ENCODE measurements around the gene CAMK4. TPM values are rescaled to one million over a fixed set of nuclear protein-coding genes. Genes with fewer than 3 reads are reported as not detected.

CAMK4 gene
- total RNA-seq, 2 experiments from 2014 or later = 66.6 to 68.0 TPM

DNA sequence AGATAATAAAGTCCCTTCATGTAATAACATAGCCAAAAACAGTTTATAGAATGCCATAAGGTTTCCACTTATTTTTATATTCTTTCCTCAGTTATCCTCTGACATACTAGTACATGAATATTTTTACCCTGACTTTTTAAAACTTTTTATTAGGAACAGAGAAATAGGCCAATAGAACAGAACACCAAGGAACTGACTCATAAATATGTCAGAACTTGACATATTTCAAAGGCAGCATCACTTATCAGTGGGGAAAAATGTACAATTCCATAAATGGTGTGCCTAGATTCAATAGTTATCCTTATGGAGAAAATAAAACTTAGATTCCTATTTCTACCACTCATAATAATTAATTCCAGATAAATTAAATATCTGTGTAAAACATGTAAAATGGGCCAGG lies 278.8 kb downstream of the CAMK4 start:
- no peaks in the 10 kb centered on the region for H3K27me3 Mint-ChIP-seq
- no peaks in the 10 kb centered on the region for H3K9me3 Mint-ChIP-seq
- no peak overlapping the region for H3K27ac Mint-ChIP-seq
- no peak for DNase-seq
- H3K4me3 Mint-ChIP-seq = no peak overlapping the region
- H3K36me3 Mint-ChIP-seq = peaks cover 46% of the 10 kb centered on the region
- H3K4me1 Mint-ChIP-seq = peaks cover 33% of the 10 kb centered on the region

DNA sequence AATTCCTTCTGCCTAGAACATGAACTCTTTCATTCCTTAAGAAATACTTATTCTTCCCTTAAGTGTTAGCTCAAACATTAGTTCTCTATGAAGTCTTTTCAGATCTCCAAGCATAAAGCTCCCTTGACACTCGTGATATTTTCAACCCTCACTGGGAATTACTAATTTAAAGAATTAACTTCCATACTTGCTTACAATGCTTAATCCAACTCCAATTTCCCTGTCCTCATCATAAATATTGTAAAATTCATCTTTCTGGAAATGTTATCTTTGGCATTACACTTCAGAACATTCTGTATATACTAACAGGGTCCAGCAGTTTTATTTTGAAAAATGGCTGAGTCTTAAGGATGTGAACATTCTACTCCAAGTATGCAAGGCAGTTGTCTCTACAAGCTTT lies 280.9 kb downstream of the CAMK4 start:
- H3K4me3 Mint-ChIP-seq = no peak overlapping the region
- H3K27me3 Mint-ChIP-seq = no peaks in the 10 kb centered on the region
- H3K9me3 Mint-ChIP-seq = no peaks in the 10 kb centered on the region
- peaks cover 33% of the 10 kb centered on the region for H3K4me1 Mint-ChIP-seq
- no peak overlapping the region for H3K27ac Mint-ChIP-seq
- H3K36me3 Mint-ChIP-seq = peaks cover 40% of the 10 kb centered on the region
- DNase-seq = no peak

DNA sequence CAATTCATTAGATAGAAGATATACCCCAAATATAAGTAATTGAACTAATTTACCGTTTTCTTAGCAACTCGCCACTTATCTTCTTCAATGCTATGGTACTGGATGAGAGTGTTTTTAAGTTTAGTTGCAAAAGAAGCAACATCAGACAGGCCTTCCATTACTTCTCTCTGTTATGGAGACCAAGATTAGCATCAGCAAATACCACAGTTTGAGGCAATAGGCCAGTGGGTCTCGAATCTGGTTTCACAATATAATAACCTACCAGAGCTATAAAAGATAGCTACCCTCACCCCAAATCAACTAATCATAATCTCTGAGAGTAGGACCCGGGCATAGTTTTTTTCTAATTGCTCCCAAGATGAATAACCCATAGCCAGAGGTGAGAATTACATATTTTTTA lies 283.1 kb downstream of the CAMK4 start:
- Mint-ChIP-seq H3K36me3 (peaks cover 49% of the 10 kb centered on the region), H3K4me3 (peak overlapping the region; percentile 10), H3K4me1 (peaks cover 38% of the 10 kb centered on the region), H3K27me3 (no peaks in the 10 kb centered on the region), H3K27ac (no peak overlapping the region), H3K9me3 (no peaks in the 10 kb centered on the region)
- DNase-seq = no peak

DNA sequence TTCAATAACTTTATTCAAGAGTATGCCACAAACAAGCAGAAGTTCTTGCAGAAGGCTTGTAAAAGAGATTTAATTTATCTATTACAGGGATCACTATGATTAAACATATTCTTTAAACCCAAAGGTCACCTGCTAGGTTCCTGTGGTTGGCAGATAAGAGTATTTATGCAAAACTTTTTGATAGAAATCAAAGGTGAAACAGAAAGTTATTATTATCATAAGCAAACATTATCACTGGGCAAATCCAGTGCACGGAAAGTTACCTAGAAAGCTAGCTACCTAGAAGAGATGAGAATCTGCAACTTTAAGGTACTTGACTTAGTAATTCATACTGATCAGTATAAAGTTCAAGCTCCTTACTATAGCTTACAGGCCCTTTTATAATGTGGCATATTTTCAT lies 284.9 kb downstream of the CAMK4 start:
- Mint-ChIP-seq H3K4me3 (peak overlapping the region; percentile 93), H3K27me3 (no peaks in the 10 kb centered on the region), H3K27ac (peak overlapping the region; percentile 32), H3K4me1 (peaks cover 45% of the 10 kb centered on the region), H3K36me3 (peaks cover 43% of the 10 kb centered on the region), H3K9me3 (no peaks in the 10 kb centered on the region)
- no peak for DNase-seq

DNA sequence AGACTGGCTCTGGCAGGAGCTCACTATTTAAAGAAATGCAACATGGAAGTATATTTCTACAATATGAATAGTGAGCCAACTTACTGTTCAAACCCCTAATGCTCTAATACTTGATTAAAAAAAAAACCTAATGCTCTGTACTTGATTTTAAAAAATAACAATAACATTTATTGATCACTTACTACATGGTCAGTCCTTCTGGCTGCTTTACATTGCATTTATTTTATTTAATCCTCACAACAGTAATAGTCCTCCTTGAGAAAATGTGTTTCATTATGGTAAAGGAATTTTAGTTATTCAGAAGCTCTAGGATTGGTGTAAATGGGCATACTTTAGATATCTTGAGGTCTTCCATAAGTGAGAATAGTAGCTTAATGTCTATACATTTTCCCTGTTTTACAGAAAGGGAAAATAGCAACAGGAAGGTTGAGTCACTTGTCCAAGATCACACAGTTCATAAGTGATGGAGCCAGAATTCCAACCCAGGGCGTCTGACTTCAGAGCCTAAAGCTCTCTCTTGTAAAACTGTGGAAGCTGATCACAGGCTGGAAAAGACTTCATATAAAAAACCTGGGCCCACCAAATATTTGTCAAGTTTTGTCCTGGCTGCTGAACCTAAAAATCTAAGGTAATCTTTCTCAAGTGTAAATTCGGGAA lies 287.1 kb downstream of the CAMK4 start:
- Mint-ChIP-seq H3K27ac (peak overlapping the region; percentile 97), H3K9me3 (no peaks in the 10 kb centered on the region), H3K36me3 (peaks cover 32% of the 10 kb centered on the region), H3K4me3 (peak overlapping the region; percentile 93), H3K27me3 (no peaks in the 10 kb centered on the region), H3K4me1 (peaks cover 45% of the 10 kb centered on the region)
- DNase-seq = no peak

DNA sequence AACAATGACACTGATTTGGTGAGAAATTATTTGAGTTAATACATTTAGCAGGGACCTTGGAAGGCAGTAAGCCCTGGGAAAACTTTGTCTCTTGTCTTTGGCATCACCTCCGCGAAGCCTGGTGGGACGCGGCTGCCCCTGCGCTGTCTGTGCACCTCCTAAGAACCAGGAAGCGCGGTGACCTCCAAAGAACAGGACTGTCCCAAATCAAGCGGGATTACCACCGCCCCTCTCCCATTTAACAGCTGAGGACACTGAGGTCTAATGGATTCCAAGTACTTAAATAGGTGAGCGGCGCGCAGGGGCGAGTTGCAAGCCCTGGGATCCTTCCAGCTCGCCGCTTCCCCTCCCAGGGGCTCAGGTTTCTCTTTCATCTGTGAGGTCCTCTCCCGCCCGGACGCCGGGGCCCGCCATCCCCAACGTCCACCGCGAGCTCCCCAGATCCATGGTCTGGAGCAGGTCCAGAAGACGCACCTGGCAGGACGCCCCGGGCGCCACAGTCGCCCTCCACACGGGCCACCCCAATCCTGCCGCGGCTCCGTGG lies 287.7 kb downstream of the CAMK4 start:
- no peaks in the 10 kb centered on the region for H3K27me3 Mint-ChIP-seq
- peak overlapping the region; percentile 93 for H3K4me3 Mint-ChIP-seq
- H3K36me3 Mint-ChIP-seq = peaks cover 32% of the 10 kb centered on the region
- H3K4me1 Mint-ChIP-seq = peaks cover 45% of the 10 kb centered on the region
- peak; percentile 15 for DNase-seq
- H3K27ac Mint-ChIP-seq = peak overlapping the region; percentile 97
- no peaks in the 10 kb centered on the region for H3K9me3 Mint-ChIP-seq

DNA sequence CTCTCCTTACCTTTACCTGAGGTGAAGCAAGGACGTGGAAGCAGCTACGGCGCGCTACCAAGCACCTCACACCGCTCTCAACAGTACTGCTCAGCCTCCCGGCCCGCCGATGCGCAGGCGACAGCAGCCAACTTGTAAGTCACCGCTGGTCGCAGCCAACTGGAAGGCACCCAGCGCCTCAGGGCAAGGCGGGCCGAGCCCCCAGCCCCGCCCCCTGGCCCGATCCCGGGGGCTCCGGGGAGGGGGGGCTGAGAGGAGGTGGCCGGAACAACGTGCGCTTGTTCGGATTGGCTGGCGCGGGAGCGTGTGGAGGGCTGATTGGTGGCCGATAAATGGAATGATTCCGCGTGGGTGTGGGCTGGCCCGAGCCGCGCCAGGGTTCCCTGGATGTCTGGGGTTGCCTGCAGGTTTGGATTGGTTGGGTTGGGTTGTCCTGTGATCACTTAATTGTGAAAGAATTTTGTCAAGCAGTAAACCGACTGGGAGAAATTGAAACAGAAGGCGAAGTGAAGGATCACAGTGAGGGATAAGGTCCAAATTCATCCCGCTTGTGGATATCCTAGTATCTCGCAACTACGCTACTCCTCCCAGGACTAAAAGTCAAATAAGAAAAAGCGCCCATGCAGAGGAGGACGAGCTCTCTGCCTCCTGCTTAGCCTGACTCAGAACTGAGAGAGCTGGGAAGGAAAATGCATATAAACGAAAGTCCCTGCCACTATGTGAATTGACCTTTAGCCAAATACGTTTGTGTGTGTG lies 288.4 kb downstream of the CAMK4 start, which contains the start of gene STARD4:
STARD4 (minus strand) TSS at position 161 of the 756 bp plus-strand sequence. CDS start 5,102 bp downstream, outside the sequence.
- Mint-ChIP-seq H3K36me3 (peaks cover 26% of the 10 kb centered on the region), H3K27me3 (no peaks in the 10 kb centered on the region), H3K4me3 (peak within 1 kb of the TSS; percentile 93), H3K4me1 (peaks cover 39% of the 10 kb centered on the region), H3K27ac (peak within 1 kb of the TSS; percentile 97), H3K9me3 (no peaks in the 10 kb centered on the region)
- peak; percentile 97 for DNase-seq

DNA sequence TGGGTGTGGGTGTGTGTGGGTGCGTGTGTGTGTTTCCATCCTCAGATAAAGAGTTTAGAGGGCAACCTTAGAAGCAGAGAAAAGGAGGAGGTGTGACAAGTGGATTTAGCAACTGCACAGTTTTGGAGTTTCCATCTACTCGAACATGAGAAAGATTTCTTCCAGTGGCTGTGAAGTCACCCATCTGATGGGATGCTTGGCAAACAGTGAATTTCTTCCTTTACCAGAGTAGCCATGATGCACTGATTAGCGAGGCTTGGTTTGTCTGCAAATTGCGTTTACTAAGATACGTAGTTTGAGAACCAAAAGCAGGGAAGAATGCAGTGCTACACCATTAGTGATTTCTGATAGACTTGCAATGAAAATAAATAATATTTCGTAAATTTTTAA lies 288.9 kb downstream of the CAMK4 start:
- no peaks in the 10 kb centered on the region for H3K9me3 Mint-ChIP-seq
- peaks cover 40% of the 10 kb centered on the region for H3K4me1 Mint-ChIP-seq
- H3K27me3 Mint-ChIP-seq = no peaks in the 10 kb centered on the region
- no peak for DNase-seq
- H3K36me3 Mint-ChIP-seq = peaks cover 25% of the 10 kb centered on the region
- H3K4me3 Mint-ChIP-seq = peak overlapping the region; percentile 93
- peak overlapping the region; percentile 97 for H3K27ac Mint-ChIP-seq

DNA sequence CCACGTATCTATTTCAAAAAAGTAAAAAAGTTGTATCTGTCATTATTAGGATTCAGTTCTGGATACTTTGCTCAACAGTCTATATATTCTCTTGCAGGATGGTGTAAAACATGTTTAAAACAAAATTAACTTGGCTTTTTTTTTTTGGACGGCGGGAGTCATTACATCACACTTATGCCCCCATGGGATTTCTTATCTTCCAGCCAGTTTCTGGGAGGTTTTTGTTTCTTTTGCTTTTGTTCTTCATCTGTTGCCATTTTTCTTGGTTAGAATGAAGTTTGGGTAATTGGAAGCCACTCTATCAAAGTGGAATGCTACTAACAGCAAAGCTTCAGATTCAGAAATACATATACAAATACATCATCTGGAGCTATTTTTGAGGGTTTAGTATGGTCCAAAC lies 289.9 kb downstream of the CAMK4 start:
- H3K27ac Mint-ChIP-seq = no peak overlapping the region
- no peaks in the 10 kb centered on the region for H3K9me3 Mint-ChIP-seq
- peaks cover 35% of the 10 kb centered on the region for H3K4me1 Mint-ChIP-seq
- no peaks in the 10 kb centered on the region for H3K27me3 Mint-ChIP-seq
- H3K36me3 Mint-ChIP-seq = peaks cover 22% of the 10 kb centered on the region
- no peak overlapping the region for H3K4me3 Mint-ChIP-seq
- no peak for DNase-seq

DNA sequence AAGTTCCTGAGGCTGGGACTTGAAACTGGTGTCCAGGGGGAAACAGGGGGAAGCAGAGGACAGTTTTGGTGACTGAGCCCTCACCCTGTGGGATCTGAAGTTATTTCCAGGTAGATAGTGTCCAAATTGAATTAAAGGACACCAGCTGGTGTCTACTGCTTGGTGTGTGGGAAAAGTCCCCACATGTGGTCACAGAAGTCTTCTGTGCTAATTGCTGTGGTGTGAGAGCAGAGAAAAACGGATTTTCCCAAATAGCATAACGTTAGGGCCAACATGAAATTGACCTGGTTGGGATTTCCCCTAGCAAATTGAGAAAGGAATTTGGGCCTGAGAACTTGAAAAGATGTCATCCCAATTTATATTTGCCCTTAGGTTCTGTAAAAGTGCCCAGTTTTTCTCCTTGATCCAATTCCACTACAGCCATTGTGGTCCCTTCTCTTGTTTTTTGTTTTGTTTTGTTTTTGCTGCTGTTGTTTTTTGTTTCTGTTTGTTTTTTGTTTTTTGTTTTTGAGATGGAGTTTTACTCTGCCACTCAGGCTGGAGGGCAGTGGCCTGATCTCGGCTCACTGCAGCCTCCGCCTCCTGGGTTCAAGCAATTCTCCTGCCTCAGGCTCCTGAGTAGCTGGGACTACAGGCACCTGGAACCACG lies 293.8 kb downstream of the CAMK4 start:
- no peaks in the 10 kb centered on the region for H3K27me3 Mint-ChIP-seq
- no peak overlapping the region for H3K4me3 Mint-ChIP-seq
- H3K4me1 Mint-ChIP-seq = peaks cover 18% of the 10 kb centered on the region
- H3K9me3 Mint-ChIP-seq = no peaks in the 10 kb centered on the region
- H3K27ac Mint-ChIP-seq = no peak overlapping the region
- H3K36me3 Mint-ChIP-seq = no peaks in the 10 kb centered on the region
- DNase-seq = no peak

DNA sequence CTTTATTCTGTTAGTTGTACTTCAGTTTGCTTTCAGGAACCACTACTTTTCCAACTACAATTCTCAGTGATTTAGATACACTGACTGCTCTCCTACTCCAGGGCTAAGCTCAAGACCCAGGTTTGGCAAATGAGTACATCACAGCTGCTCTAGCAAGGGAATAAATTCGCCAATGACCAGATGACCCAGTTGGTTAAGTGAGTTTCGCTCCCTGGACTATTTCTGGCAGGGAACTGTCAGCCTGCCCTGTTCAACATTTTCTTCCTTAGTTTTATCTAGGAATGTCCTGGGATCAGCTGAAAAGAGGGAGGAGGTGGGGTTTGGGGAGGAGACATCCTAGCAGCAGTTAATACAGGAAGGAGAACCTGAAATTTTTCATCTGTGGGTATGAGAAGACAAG lies 294.6 kb downstream of the CAMK4 start:
- no peaks in the 10 kb centered on the region for H3K9me3 Mint-ChIP-seq
- H3K4me1 Mint-ChIP-seq = peaks cover 13% of the 10 kb centered on the region
- DNase-seq = no peak
- no peaks in the 10 kb centered on the region for H3K27me3 Mint-ChIP-seq
- no peak overlapping the region for H3K4me3 Mint-ChIP-seq
- H3K27ac Mint-ChIP-seq = no peak overlapping the region
- no peaks in the 10 kb centered on the region for H3K36me3 Mint-ChIP-seq

DNA sequence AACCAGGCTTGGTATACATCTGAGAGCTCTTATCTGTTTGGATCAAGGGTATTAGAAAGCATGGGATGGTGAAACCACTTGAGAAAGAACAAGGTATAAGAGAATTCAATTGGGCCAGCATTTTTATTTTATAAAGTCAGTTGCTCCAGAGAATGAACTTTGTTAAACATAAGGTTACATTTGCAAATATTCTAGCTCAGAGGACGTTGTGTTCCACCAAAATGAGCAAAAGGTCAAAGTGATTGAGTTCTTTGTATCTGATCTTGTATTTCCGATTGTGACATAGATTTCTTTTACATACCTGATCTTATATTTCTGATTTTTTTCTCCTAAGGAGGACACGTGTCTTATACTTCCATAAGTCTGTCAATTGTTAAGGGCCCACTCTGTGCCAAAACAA lies 296.7 kb downstream of the CAMK4 start:
- DNase-seq = no peak
- H3K9me3 Mint-ChIP-seq = no peaks in the 10 kb centered on the region
- peaks cover 7% of the 10 kb centered on the region for H3K4me1 Mint-ChIP-seq
- H3K36me3 Mint-ChIP-seq = no peaks in the 10 kb centered on the region
- H3K27ac Mint-ChIP-seq = no peak overlapping the region
- no peak overlapping the region for H3K4me3 Mint-ChIP-seq
- no peaks in the 10 kb centered on the region for H3K27me3 Mint-ChIP-seq

DNA sequence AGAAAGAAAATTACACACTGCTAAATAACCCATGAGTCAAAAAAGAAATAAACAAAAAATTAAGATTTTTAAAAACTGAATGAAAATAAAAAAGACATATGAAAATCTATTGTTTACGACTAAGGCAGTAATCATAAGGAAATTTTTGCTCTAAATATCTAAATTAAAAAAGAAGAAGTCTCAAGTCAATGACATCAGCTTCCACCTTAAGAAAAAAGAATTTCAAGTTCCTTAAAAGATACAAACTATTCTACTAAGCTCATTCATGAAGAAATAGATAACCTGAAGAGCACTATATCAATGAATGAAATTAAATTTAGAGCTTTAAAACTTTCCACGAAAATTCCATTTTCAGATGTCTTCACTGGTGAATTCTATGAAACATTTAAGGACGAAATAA lies 303.9 kb downstream of the CAMK4 start:
- Mint-ChIP-seq H3K27ac (no peak overlapping the region), H3K4me3 (no peak overlapping the region), H3K4me1 (peaks cover 17% of the 10 kb centered on the region), H3K9me3 (no peaks in the 10 kb centered on the region), H3K27me3 (no peaks in the 10 kb centered on the region), H3K36me3 (no peaks in the 10 kb centered on the region)
- DNase-seq = no peak

DNA sequence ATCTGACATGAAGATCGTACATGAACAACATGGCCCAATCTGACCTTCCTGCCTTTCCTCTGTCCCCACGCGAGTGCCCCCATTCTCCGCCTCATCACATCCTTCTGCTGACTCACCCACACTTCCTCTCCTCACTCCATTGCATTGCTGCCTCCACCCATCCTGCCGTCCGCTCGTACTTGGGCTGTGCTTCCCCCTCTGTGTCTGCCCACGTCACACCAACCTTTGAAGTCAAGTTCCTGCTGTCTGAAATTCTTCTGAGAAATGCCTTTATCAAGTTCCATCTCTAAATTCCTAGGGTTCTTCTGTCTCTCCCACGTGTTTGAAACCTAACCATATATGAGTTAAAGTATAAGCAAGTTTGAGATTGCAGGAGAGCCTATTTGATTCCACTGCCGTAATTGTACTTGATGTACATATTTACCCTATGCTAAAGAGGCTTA lies 306.1 kb downstream of the CAMK4 start:
- Mint-ChIP-seq H3K9me3 (peaks cover 2% of the 10 kb centered on the region), H3K36me3 (no peaks in the 10 kb centered on the region), H3K4me1 (peaks cover 17% of the 10 kb centered on the region), H3K27me3 (peaks cover 4% of the 10 kb centered on the region), H3K4me3 (peak overlapping the region; percentile 35), H3K27ac (peak overlapping the region; percentile 78)
- DNase-seq = peak; percentile 81

DNA sequence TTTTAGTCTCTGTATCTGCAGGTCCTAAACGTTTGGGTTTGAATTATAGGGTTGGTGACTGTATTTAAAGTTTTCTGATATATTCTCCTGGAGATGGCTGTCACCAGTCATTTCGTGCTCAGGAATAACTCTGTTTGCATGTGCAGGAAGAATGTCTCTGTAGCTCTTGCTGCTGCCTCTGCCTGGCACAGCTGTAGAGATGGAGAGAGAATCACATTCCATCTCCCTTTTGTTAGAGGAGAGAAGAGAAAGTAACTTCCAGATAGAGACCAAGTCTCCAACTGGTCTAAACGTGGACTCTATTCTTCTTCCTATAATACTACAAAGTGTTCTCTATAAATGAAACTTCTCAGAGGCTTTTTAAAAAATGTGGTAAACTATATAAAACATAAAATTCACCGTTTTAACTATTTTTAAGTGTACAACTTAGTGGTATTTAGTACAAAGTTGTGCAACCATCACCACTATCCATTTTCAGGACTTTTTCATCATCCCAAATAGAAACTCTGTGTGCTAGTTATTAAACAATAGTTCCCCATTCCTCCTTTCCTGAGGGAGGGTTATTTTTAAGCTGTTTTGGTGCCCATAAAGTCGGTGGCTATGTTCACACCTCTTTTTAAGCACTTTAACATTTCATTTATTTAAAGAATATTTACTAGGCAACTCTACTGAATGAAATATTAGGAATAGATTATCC lies 308.9 kb downstream of the CAMK4 start:
- H3K27me3 Mint-ChIP-seq = peaks cover 11% of the 10 kb centered on the region
- peaks cover 3% of the 10 kb centered on the region for H3K9me3 Mint-ChIP-seq
- no peaks in the 10 kb centered on the region for H3K36me3 Mint-ChIP-seq
- no peak overlapping the region for H3K27ac Mint-ChIP-seq
- peaks cover 17% of the 10 kb centered on the region for H3K4me1 Mint-ChIP-seq
- DNase-seq = no peak
- no peak overlapping the region for H3K4me3 Mint-ChIP-seq
